Cardiac fibroblast (primary cell): ENCODE results near the gene ONECUT3.
A peak's percentile ranks its signal among the peaks of the same experiment; 100 is the strongest.

Experiments used
- DNase-seq, 2 donors: peaks; one replicate each; pipeline versions ENCODE4 v3.0.0 to v3.0.0-alpha.2; 2010; ENCODE audit warnings: low read depth in 2 of 2
- H3K4me3 ChIP-seq, 2 donors: replicated peaks in 1 of 2; 1 replicate in 1 of 2; 2 replicates in 1 of 2; pipeline ENCODE4 v1.5.1; 2011; ENCODE audit warnings: low read depth in 2 of 2, low read length in 2 of 2, mild to moderate bottlenecking in 2 of 2, moderate library complexity in 1 of 2
- TF ChIP-seq, protein P1 (sequence below): IDR thresholded peaks from one replicate; pipeline ENCODE4 v1.5.1; 2011; ENCODE audit warnings: low read depth, mild to moderate bottlenecking, low read length, inconsistent platforms

Gene ONECUT3

DNA sequence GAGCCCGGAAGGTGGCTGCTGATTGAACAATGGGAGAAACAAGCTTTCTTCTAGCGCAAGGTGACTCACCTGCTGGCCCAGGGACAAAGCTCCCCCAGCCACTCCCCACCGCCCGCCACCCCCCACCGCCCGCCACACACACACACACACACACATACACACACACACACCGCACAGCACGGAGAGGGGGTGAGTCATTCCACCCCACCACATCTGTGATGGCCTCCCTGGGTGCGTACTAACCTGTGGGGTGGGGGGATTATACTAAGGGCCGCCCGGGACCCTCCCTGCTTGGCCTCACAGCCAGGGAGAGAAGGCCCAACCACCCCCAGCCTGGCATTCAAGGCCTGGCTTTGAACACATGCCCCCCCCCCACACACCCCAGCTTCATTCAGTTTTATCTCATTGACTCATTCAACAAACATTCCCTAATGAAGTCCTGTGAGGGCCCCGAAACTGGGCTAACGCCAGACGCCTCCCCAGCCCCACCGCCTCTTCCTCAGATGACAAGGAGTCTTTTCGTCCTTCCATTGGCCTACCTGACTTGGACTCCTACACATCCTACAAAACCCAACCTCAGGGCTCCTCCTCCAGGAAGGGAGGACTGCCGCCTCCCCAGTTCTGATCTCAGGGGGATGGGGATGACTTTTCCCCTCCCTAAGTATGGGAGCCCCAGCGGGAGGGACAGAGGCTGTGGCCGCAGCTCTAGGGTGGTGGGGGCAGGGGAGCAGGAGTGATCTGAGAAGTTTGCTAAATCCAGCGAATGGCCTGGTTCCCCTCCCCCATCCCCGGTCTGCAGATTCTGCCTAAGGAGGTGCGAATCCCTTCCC, 5.8 kb upstream of the ONECUT3 start:
- TF ChIP-seq, protein P1, sequence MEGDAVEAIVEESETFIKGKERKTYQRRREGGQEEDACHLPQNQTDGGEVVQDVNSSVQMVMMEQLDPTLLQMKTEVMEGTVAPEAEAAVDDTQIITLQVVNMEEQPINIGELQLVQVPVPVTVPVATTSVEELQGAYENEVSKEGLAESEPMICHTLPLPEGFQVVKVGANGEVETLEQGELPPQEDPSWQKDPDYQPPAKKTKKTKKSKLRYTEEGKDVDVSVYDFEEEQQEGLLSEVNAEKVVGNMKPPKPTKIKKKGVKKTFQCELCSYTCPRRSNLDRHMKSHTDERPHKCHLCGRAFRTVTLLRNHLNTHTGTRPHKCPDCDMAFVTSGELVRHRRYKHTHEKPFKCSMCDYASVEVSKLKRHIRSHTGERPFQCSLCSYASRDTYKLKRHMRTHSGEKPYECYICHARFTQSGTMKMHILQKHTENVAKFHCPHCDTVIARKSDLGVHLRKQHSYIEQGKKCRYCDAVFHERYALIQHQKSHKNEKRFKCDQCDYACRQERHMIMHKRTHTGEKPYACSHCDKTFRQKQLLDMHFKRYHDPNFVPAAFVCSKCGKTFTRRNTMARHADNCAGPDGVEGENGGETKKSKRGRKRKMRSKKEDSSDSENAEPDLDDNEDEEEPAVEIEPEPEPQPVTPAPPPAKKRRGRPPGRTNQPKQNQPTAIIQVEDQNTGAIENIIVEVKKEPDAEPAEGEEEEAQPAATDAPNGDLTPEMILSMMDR = no peak
- no peak overlapping the region for H3K4me3 ChIP-seq
- peak; percentile 87 to 94 for DNase-seq

- TF ChIP-seq, protein P1 = no peak
- peak overlapping the region in 1 of 2 donors; percentile 5 for H3K4me3 ChIP-seq
- DNase-seq = no peak
These were observed 5.0 kb upstream of the ONECUT3 start for GRCh38 chr19:1748115-1748872.

DNA sequence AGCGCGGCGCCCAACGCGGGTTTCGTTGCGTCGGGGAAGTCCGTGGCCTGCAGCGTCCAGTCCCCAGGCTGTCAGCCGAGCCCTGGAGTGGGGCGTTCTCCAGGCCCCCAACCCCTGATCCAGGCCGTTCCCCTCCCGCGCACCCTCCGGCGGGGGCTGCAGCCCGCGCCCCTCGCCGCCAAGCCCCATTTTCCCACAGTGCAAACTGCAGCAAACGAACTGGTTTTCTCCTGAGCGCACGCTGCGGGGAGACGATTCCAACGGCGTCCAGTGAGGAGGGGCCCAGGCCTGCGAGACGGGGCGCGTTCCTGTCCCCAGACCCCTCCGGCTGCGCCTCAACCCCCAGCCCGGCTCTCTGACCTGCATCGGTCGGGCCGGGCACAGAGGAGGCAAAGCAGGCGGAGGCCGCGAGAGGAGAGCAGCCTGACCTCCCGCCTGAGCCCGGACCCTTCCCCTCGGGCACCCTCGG, 4.4 kb upstream of the ONECUT3 start:
- TF ChIP-seq, protein P1 = no peak
- no peak for DNase-seq
- no peak overlapping the region for H3K4me3 ChIP-seq

DNA sequence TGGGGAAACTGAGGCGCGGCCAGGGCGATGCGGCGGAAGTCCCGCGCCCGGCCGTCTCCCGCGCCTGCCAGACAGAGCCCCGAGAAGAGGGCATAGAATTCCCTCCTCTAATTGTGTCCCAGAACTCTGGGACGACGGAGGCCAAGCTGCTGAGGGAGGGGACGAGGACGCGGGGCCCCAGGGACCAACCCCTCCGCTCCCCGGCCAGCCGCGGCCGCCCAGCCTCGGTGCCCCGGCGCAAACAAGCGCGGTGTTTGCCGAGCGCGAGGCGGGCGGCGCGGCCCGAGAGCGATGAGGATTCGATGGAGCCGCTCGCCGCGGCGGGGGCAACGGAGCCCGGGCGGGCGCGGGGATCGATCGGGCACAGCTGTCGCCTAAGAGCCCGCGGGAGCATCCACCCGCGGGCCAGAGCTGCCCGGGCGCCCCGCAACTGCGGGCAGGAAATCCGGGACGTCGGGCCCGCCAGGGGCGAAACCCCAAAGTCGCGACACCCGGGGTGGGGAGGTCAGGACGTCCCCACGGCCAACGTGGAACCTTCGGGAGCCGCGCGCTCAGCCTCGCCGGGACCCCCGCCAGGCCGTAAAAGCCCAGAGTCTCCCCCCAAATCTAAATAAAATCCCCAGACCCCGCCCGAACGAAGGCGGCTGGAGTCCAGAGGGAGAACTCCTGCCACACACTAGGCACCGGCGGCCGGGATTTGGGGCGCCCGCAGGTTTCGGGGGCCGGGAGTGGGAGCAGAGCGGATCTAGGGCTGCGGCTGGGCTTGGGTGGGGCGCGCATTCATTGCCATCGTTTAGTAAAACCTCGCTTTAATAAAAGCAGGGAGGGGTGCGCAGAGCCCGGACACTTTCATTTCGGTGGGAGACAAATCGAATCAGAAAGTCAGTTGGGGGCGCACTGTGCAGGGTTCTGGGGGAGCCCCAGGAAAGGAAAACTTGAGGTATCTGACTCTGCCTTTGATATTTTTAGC, 3.6 kb upstream of the ONECUT3 start:
- no peak overlapping the region for H3K4me3 ChIP-seq
- no peak for DNase-seq
- TF ChIP-seq, protein P1 = no peak

DNA sequence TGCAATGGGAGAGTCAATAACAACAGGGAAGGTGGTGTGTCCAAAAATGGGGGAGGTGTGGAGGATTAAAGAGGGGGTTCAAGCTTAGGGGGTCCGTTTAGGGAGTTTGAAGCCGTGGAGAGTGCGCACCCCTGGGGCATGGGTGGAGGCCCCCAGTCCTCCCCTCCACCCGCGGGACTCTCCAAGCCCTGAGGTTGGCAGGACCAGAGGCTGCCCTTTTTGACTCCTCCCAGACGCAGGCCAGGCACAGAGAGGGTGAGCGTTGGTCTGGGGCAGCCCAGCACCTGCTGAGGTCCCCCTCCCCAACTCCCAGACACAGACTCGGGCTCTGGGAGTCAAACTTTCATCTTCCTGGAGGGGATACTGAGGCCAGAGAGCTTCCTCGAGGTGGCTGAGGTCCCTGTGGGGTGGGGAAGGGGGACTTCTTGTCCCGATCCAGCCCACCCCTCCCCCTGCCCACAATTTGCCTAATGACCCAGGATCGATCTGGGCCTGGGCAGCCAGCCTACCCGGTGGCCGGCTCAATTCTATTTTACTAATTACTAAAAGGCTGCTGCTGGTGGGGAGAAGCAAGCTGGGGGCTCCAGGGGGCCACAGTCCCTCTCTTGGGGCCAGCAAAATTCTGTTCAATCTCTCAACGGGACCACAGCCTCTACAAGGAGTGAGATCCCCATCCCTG, 2.8 kb upstream of the ONECUT3 start:
- no peak for DNase-seq
- TF ChIP-seq, protein P1 = no peak
- no peak overlapping the region for H3K4me3 ChIP-seq
